Stimulated activated CD4-positive, alpha-beta T cell treated with anti-CD3 and anti-CD28 coated beads, Interleukin-1b, Interleukin-23, amount 100 ng/mL, for 4 hours (primary cell): ENCODE results near the gene NUFIP1.
"Not testable (repeated sequence)": the region's sequence is repeated elsewhere in the genome, so short reads cannot be mapped to it uniquely, and the experiment has no call there.

ENCODE experiments used
- DNase-seq, 2 donors: peaks; one replicate each; pipeline ENCODE4 v3.0.0-alpha.2; 2020; ENCODE audit warnings: low read depth in 2 of 2

Gene NUFIP1

GRCh38 chr13:44919104-44919804 is 70.0 kb downstream of the NUFIP1 start:
- no peak for DNase-seq

DNA sequence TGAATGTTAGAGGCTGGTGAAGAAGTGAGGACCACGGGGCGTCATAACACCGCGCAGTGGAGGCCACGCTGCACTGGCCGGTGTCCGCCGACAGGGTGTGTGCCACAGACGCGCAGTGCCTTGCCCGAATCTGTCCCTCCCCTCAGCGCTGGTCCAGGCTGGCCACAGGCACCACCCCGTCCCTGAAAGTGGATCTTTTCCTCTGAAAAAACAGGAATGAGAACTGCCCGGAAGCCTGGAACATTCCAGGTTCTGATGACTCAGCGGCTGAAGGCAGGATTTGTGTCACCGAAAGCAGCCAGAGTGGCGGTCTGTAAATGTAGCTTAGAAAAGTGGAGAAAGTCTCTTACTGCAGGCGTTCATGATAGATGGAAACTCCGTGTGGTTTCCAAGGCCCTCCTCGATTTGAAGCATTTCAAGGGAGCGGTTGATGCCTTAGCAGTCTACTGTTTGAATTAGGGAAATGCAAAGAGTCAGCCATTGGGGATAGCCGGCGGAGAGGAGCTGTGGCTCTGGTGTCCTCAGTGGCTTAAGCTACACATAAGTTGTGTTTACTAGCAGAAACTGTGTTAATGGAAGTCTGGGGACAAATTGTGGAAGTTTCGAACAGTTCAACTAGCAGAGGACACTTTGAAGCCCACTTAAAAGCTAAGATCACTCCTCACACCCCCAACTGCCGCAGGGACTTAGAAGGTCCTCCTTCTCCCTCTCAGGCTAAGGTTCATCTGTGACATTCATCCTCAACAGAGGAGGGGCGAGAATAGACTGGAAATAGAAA is 70.8 kb downstream of the NUFIP1 start:
- peak; percentile 55 to 66 for DNase-seq

DNA sequence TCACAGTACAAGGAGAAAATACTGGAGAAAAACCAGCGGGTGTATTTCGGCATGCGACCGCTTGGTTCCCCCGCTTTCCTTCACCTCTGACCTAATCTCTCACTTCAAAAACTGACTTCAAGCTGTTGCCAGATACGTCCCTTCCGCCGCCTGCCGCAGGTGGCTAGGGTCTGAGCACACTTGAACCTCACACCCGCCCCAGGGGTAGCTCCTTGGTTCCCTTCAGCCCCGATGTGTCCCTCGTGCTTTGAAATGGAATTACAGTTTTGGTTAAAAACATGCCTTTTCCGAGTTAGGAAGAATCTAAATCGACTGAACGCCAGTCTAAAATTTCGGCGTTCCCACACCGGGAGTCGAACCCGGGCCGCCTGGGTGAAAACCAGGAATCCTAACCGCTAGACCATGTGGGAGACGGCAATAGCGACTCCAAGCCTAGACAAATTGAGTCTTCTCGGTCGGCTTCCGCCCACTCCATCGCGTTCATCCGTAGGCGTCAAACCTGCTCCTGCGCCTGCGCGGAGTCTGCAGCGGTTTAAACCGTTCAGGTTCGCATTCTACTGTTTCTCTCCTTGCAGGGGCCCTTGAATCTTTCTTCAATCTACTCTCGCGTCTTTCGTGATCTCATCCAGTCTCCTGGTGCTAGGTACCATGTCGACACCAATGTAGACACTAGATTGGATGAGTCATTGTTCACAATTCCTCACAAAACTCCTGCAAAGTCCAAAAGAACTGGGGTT is 71.5 kb downstream of the NUFIP1 start:
- peak; percentile 92 to 98 for DNase-seq

DNA sequence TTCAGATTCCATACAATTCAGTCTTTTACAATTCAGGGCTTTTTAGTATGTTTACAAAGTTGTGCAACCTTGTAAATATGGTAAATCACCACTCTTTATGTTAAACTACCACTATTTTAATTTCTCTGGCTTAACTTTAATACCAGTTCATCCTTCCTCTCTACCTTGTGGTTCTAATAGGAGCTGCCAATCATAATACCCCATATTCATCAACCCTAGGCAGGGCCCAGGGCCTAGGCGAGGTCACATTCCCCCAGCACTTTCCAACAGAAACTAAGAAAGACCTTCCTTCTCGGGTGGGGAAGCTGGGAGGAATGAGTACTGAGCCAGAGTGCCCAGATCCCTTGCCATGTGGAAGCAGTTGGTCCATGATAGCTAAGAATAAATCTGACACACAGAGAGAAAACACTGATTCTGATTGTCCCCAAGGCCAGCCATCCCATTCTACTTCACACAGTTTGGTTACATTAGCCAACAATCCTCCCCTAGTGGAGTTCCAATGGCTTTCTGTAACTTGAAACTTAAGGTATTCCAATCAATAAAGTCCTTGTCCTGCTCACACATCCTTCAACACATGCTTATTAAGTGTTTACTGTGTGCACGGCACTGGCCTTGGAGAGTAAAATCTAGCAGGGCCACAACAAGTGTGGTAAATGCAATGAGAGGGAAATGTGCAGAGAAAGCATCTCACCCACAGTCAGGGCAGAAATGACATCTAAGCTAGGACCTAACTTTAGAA is 76.8 kb downstream of the NUFIP1 start:
- no peak for DNase-seq

DNA sequence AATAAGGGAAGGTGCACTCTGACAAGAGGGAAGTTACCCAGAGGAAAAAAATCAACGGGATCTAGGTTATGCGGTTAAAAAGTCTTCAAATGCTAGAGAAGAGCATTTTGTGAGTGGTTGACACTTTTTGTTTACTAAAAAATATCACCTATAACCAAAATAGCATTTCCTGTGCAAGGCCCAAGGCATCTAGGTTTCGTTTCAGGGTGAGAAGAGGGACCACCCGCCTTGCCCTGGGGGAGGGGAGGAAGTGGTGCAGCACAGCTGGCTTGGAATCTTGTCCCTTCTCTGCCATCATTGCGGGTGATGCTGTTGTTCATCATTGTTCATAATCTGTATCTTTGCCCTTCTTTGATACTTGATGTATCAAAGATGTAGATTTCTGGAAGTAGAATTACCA is 80.6 kb downstream of the NUFIP1 start:
- no peak for DNase-seq

DNA sequence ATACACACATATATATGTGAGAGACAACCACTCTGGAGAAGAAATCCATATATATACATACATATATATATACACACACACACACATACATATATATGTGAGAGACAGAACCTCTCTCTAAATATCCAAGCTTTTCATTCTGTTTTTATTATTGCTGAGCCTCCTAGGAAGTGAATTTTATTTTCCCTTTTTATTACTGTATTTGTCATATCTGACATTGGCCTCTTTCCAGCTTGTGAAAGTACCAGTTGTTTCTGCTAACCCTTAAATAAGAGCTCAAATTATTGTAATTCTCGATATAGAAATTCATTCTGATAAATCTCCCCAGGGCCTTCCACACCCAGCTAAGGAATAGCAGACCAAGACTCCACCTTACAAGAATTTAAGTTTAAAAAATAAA is 81.0 kb downstream of the NUFIP1 start:
- no peak for DNase-seq

DNA sequence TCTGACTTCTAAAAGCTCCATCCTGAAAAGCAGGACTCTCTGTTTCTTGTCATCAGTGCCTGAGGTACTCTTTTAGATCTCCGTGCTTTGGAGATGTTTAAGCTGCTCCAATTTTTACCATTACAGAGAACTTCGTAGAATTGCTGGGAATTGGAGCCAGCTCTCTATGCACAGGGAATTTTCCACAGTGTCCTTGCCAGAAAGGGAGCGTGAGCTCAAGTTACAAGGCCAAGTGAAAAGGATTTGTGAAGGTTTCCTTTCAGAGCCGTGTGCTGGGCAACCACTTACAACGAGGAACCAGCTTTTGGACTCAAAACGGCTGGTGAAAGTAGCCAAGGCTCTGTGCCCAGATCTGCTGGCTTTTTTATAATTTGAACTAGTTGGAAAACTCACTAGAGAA is 82.6 kb downstream of the NUFIP1 start:
- DNase-seq: no peak

- DNase-seq: no peak
Measured at GRCh38 chr13:44906230-44906629, 83.0 kb downstream of the NUFIP1 start.

DNA sequence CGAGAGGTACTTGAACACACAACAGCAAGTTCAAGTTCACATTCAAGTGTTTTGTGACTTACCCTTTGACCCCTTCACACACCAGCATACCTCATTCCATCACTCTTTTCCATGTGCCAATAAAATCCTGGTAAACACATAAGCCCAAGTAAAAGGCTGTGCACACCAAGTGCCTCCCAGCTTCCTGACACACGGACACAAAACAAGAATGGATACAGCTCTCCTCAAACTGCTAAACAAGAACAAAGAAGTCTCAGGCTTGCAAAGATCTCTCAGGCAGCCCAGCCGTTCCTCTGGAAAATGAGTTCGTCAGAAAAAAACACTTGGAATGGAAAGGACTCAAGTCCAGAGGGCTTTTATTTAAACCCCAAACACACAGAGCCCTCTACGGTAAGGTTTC is 83.7 kb downstream of the NUFIP1 start:
- DNase-seq: no peak

- no peak for DNase-seq
Measured at GRCh38 chr13:44904967-44905366, 84.3 kb downstream of the NUFIP1 start.

- no peak for DNase-seq
Measured at GRCh38 chr13:44903574-44903985, 85.7 kb downstream of the NUFIP1 start.

DNA sequence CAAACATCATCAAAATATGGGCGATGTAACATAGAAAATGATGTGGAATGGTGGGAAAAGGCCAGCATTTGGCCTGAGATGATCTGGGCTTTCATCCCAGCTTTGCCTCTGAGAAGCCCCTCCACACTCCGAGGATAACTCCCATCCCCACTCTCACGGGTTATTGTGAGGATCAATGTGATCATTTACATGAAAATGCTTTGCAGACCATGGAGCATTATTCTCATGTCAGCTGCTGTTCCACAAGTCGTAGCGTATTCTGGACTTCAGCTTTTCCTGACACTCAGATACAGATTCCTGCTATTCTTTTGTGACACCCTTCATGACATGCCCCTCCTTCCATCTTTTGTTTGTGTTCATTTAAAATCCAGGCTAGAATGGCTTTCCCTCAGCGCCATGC is 86.5 kb downstream of the NUFIP1 start:
- no peak for DNase-seq

DNA sequence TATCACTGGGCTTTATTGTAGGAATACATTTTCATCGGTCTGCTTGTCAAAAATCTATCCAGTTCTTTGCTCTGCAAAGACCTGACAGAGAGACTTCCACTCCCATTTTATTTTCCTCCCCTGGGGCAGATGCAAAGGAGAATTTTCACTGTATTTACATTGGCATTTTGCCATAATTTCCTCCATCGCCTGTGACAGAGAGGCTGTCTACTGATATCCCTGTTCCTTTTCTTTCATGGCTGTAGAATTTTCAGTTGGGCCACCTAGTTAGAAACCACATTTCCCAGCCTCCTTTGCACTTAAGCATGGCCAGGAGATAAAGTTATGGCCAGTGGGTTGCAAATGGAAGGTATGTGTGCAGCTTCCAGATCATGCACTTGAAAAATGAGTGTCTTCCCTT is 89.3 kb downstream of the NUFIP1 start:
- no peak for DNase-seq

DNA sequence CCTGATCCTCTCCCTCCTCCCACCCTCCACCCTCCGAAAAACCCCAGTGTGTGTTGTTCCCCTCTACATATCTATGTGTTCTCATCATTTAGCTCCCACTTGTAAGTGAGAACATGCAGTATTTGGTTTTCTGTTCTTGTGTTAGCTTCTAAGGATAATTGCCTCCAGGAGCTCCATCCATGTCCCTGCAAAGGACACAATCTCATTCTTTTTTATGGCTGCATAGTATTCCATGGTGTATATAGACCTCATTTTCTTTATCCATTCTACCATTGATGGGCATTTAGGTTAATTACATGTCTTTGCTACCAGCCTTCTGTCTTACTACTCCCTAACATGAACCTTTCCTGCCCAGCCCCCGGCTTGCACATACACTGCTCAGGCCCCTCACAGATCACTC is 91.0 kb downstream of the NUFIP1 start:
- DNase-seq: not testable (repeated sequence)

- DNase-seq: no peak
Measured at GRCh38 chr13:44895953-44896335, 93.3 kb downstream of the NUFIP1 start.

- DNase-seq: no peak
Measured at GRCh38 chr13:44895264-44895952, 93.9 kb downstream of the NUFIP1 start.

- no peak for DNase-seq
Measured at GRCh38 chr13:44894001-44894770, 95.1 kb downstream of the NUFIP1 start.
